ENCODE results near the gene NECTIN3.

NECTIN3 gene

GRCh38 chr3:111210866-111211564 lies 139.4 kb downstream of the NECTIN3 start:
- DNase-seq, result no peak

- no peak for DNase-seq
Measured at GRCh38 chr3:111212511-111212910, 140.9 kb downstream of the NECTIN3 start.

GRCh38 chr3:111215481-111215880 lies 143.9 kb downstream of the NECTIN3 start:
- no peak for DNase-seq

- DNase-seq, result no peak
Measured at GRCh38 chr3:111218615-111219014, 147.0 kb downstream of the NECTIN3 start.

GRCh38 chr3:111227216-111227615 lies 155.6 kb downstream of the NECTIN3 start:
- no peak for DNase-seq

GRCh38 chr3:111229301-111229700 lies 157.7 kb downstream of the NECTIN3 start:
- DNase-seq, result no peak

- no peak for DNase-seq
Measured at GRCh38 chr3:111236836-111237713, 165.5 kb downstream of the NECTIN3 start.

- DNase-seq, result no peak
Measured at GRCh38 chr3:111237946-111238345, 166.3 kb downstream of the NECTIN3 start.

- no peak for DNase-seq
Measured at GRCh38 chr3:111238885-111239284, 167.3 kb downstream of the NECTIN3 start.

GRCh38 chr3:111241960-111242359 lies 170.3 kb downstream of the NECTIN3 start:
- DNase-seq, result no peak

Data from inflammatory macrophage treated with lipopolysaccharide for 1 hour (primary cell).